Smooth muscle cell (in vitro differentiated cells): ENCODE results near the gene EEF1A2. TPM values are rescaled to one million over a fixed set of nuclear protein-coding genes. Genes with fewer than 3 reads are reported as not detected.

ENCODE experiments used
- DNase-seq: peaks from one replicate; lab custom pipeline; 2025; ENCODE audit not compliant: unreplicated experiment; lab: John Stamatoyannopoulos, UW
- H2AFZ ChIP-seq: fragments of 200-600 bp; sonication (generic); 2 replicates; pipeline ENCODE4 v1.6.0; 2016; ENCODE audit warnings: antibody characterized with exemption, low read depth, mild to moderate bottlenecking
- H3F3A ChIP-seq: fragments of 200-600 bp; sonication (generic); 2 replicates; pipeline ENCODE4 v1.6.0; 2017; ENCODE audit warnings: antibody characterized with exemption, low read depth
- H3K27ac ChIP-seq: fragments of 200-600 bp; sonication (generic); 2 replicates; pipeline ENCODE4 v1.5.1; 2016; ENCODE audit warnings: low read depth, mild to moderate bottlenecking
- H3K27me3 ChIP-seq: fragments of 200-600 bp; sonication (generic); 2 replicates; pipeline ENCODE4 v1.6.1; 2016; ENCODE audit warnings: low read depth, mild to moderate bottlenecking
- H3K36me3 ChIP-seq: fragments of 200-600 bp; sonication (generic); 2 replicates; pipeline ENCODE4 v1.5.1; 2016; ENCODE audit warnings: low read depth
- H3K4me1 ChIP-seq: fragments of 200-600 bp; sonication (generic); 2 replicates; pipeline ENCODE4 v1.5.1; 2016; ENCODE audit warnings: low read depth
- H3K4me2 ChIP-seq: fragments of 200-600 bp; sonication (generic); 2 replicates; pipeline ENCODE4 v1.6.0; 2016; ENCODE audit warnings: mild to moderate bottlenecking
- H3K4me3 ChIP-seq: fragments of 200-600 bp; sonication (generic); 2 replicates; pipeline ENCODE4 v1.5.1; 2016; ENCODE audit warnings: mild to moderate bottlenecking
- H3K79me2 ChIP-seq: fragments of 200-600 bp; sonication (generic); 2 replicates; pipeline ENCODE4 v1.6.0; 2016; ENCODE audit warnings: low read depth, mild to moderate bottlenecking
- H3K9ac ChIP-seq: fragments of 200-600 bp; sonication (generic); 2 replicates; pipeline ENCODE4 v1.6.0; 2016; ENCODE audit warnings: low read depth
- H3K9me3 ChIP-seq: fragments of 200-600 bp; sonication (generic); replicated peaks from 2 replicates; pipeline ENCODE4 v1.5.1; 2016; ENCODE audit warnings: low read depth
- H4K20me1 ChIP-seq: fragments of 200-600 bp; sonication (generic); 2 replicates; pipeline ENCODE4 v1.6.0; 2016; ENCODE audit warnings: low read depth
- WGBS: methylation state at CpG from one replicate; pipeline ENCODE4 v1.1.7; 2016; ENCODE audit warnings: low lambda C conversion rate; 5-methylcytosine and 5-hydroxymethylcytosine counted together
- polyA plus RNA-seq: library from polyadenylated mRNA; unstranded; fragments of >200 nt; fragmentation: Nextera tagmentation; extraction: Ambion mirVana; gene quantifications from 2 replicates; pipeline ENCODE4 v1.2.1, GENCODE V29; 2016
- total RNA-seq: library from RNA; depleted of rRNA; stranded (reverse); fragments of >200 nt; gene quantifications from 2 replicates; pipeline ENCODE4 v1.2.3, GENCODE V29; 2014
- TF ChIP-seq, protein P1 (sequence below): fragments of 200-600 bp; sonication (generic); IDR thresholded peaks from 2 replicates; pipeline ENCODE4 v1.5.1; 2017; ENCODE audit warnings: borderline replicate concordance, mild to moderate bottlenecking, antibody characterized with exemption; ENCODE audit not compliant: insufficient read depth, poor library complexity, severe bottlenecking

EEF1A2 gene
- total and polyA plus RNA-seq, 2 experiments from 2014 or later = 2.1 to 5.1 TPM

DNA sequence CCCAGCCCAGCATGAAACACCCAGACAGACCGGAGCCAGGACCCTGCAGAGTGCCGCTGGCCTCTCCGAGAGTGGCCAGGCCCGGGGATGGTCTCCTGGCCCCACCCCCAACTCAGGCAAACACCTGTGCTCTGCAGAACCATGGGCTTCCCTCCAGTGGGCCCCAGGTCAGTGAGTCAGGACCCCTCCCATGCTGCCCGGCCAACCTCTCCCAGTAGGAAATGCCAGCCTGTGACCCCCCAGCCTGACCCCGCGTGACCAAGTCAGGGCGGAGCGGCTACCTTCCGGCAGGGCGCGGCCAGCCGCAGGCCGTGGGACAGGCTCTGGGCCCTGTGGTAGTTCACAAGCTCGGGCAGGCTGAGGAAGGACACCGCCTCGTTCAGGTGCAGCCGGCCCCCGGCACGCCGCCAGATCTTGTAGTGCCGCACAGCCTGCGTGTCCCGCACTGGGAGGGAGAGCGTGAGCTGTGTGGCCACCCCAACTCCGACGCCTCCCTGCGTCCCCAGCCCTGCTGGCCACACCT is 35.0 kb upstream of the EEF1A2 start:
- Histone ChIP-seq H3K4me2 (no peak overlapping the region), H4K20me1 (no peaks in the 10 kb centered on the region), H3K79me2 (no peaks in the 10 kb centered on the region), H3K36me3 (no peaks in the 10 kb centered on the region), H3F3A (no peaks in the 10 kb centered on the region), H3K9ac (no peak overlapping the region), H3K27ac (no peak overlapping the region), H3K4me1 (peaks cover 3% of the 10 kb centered on the region), H3K27me3 (no peaks in the 10 kb centered on the region), H3K9me3 (no peaks in the 10 kb centered on the region), H3K4me3 (no peak overlapping the region), H2AFZ (no peak overlapping the region)
- no peak for DNase-seq
- 87% methylated on average over 28 of the region's 28 CpGs for WGBS
- TF ChIP-seq, protein P1, sequence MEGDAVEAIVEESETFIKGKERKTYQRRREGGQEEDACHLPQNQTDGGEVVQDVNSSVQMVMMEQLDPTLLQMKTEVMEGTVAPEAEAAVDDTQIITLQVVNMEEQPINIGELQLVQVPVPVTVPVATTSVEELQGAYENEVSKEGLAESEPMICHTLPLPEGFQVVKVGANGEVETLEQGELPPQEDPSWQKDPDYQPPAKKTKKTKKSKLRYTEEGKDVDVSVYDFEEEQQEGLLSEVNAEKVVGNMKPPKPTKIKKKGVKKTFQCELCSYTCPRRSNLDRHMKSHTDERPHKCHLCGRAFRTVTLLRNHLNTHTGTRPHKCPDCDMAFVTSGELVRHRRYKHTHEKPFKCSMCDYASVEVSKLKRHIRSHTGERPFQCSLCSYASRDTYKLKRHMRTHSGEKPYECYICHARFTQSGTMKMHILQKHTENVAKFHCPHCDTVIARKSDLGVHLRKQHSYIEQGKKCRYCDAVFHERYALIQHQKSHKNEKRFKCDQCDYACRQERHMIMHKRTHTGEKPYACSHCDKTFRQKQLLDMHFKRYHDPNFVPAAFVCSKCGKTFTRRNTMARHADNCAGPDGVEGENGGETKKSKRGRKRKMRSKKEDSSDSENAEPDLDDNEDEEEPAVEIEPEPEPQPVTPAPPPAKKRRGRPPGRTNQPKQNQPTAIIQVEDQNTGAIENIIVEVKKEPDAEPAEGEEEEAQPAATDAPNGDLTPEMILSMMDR = no peak

DNA sequence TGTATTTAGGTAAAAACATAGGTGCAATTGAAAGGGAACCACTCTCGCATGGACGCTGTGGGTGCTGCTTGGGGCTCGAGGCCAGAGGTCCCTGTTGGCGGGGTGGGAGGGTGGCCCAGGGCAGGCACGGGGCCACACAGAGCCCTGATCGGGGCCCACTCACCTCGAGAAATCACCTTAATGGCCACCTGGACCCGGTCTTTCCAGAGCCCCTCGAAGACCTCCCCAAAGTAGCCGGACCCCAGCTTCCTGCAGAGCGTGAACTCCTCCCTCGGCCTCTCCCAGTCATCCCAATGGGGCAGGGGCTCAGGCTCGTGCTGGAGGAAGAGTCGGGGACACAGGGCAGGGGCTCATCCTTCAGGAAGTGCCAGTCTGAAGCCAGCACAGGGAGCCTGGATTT is 34.5 kb upstream of the EEF1A2 start:
- Histone ChIP-seq H3K4me2 (no peak overlapping the region), H3K9me3 (no peaks in the 10 kb centered on the region), H3K9ac (no peak overlapping the region), H3K27ac (no peak overlapping the region), H3K79me2 (no peaks in the 10 kb centered on the region), H3K4me1 (peaks cover 2% of the 10 kb centered on the region), H3K4me3 (no peak overlapping the region), H3K27me3 (no peaks in the 10 kb centered on the region), H2AFZ (no peak overlapping the region), H3F3A (no peaks in the 10 kb centered on the region), H3K36me3 (no peaks in the 10 kb centered on the region), H4K20me1 (no peaks in the 10 kb centered on the region)
- no peak for DNase-seq
- TF ChIP-seq, protein P1 = no peak
- WGBS = 88% methylated on average over 14 of the region's 14 CpGs

DNA sequence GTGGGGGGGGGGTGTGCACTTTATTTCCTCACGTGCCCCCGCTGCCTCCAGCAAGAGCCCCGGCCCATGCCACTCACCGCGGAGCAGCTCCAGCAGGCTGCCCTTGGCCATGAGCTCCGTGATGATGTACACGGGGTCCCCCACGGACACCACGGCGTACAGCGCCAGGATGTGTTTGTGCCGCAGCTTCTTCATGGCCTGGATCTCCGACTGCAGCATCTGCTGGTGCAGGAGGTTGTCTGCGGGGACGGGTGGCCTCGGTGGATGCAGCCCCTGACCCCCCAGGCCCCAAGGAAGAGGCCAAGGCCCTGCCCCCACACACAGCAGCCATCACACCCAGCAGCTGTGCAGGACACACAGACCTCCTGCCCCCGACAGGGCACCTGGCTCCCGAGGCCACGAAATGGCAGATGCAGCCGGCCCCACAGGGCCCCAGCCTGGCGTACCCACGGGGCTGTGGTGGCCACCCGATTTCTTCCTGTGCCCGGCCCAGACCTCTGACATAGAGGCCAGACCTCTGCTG is 33.6 kb upstream of the EEF1A2 start:
- Histone ChIP-seq H3K4me3 (no peak overlapping the region), H3K27ac (no peak overlapping the region), H3K9ac (no peak overlapping the region), H2AFZ (no peak overlapping the region), H3K4me2 (no peak overlapping the region), H3F3A (no peaks in the 10 kb centered on the region), H3K4me1 (no peaks in the 10 kb centered on the region), H3K79me2 (no peaks in the 10 kb centered on the region), H4K20me1 (peaks cover 4% of the 10 kb centered on the region), H3K27me3 (no peaks in the 10 kb centered on the region), H3K36me3 (no peaks in the 10 kb centered on the region), H3K9me3 (no peaks in the 10 kb centered on the region)
- TF ChIP-seq, protein P1 = no peak
- WGBS = 89% methylated on average over 21 of the region's 24 CpGs
- DNase-seq = no peak
